H9 (cell line): ENCODE data around the gene PDS5B. TPM values are rescaled to one million over a fixed set of nuclear protein-coding genes. Genes with fewer than 3 reads are reported as not detected.

Source experiments
- DNase-seq: peaks from one replicate; pipeline ENCODE4 v3.0.0-alpha.2; 2017
- H2AFZ ChIP-seq: one replicate; pipeline ENCODE4 v1.6.1; 2013; ENCODE audit warnings: mild to moderate bottlenecking, low read length, control low read depth, moderate library complexity
- H2AK5ac ChIP-seq: 2 replicates; pipeline ENCODE4 v1.6.1; 2013; ENCODE audit warnings: low read length, control low read depth, mixed read lengths; ENCODE audit not compliant: insufficient read length
- H2BK120ac ChIP-seq: one replicate; pipeline ENCODE4 v1.6.1; 2013; ENCODE audit warnings: low read depth, mild to moderate bottlenecking, low read length, control low read depth, inconsistent platforms; ENCODE audit not compliant: poor library complexity, severe bottlenecking
- H2BK12ac ChIP-seq: 2 replicates; pipeline ENCODE4 v1.6.1; 2013; ENCODE audit warnings: low read length, control low read depth, mixed read lengths, low read depth; ENCODE audit not compliant: insufficient read length
- H2BK15ac ChIP-seq: 2 replicates; pipeline ENCODE4 v1.6.1; 2013; ENCODE audit warnings: low read depth, low read length, control low read depth
- H2BK20ac ChIP-seq: one replicate; pipeline ENCODE4 v1.6.1; 2013; ENCODE audit warnings: low read depth, mild to moderate bottlenecking, low read length, control low read depth, inconsistent platforms; ENCODE audit not compliant: poor library complexity, severe bottlenecking
- H2BK5ac ChIP-seq: 2 replicates; pipeline ENCODE4 v1.6.1; 2013; ENCODE audit warnings: low read length, control low read depth, mixed read lengths; ENCODE audit not compliant: insufficient read length
- H3K14ac ChIP-seq: 2 replicates; pipeline ENCODE4 v1.6.1; 2013; ENCODE audit warnings: low read length, control low read depth; ENCODE audit not compliant: insufficient read depth
- H3K18ac ChIP-seq: 2 replicates; pipeline ENCODE4 v1.6.1; 2013; ENCODE audit warnings: low read depth, mild to moderate bottlenecking, mixed read lengths, low read length, control low read depth; ENCODE audit not compliant: insufficient read length
- H3K23ac ChIP-seq: 2 replicates; pipeline ENCODE4 v1.6.1; 2013; ENCODE audit warnings: low read length, control low read depth, mixed read lengths, low read depth; ENCODE audit not compliant: insufficient read length
- H3K23me2 ChIP-seq: 2 replicates; pipeline ENCODE4 v1.6.1; 2013; ENCODE audit warnings: low read depth, mild to moderate bottlenecking, mixed read lengths, low read length, control low read depth; ENCODE audit not compliant: insufficient read length, poor library complexity, severe bottlenecking
- H3K27ac ChIP-seq: 2 replicates; pipeline ENCODE4 v1.5.1; 2013; ENCODE audit warnings: low read length, control low read depth, mixed read lengths, low read depth; ENCODE audit not compliant: insufficient read length
- H3K27me3 ChIP-seq: 2 replicates; pipeline ENCODE4 v1.6.1; 2013; ENCODE audit warnings: low read length, control low read depth, inconsistent platforms; ENCODE audit not compliant: insufficient read depth
- H3K4ac ChIP-seq: 2 replicates; pipeline ENCODE4 v1.6.1; 2013; ENCODE audit warnings: low read depth, mild to moderate bottlenecking, control low read depth, inconsistent platforms, low read length, moderate library complexity
- H3K4me1 ChIP-seq: 2 replicates; pipeline ENCODE4 v1.6.1; 2013; ENCODE audit warnings: low read length, control low read depth, inconsistent platforms; ENCODE audit not compliant: insufficient read depth
- H3K4me2 ChIP-seq: 2 replicates; pipeline ENCODE4 v1.6.1; 2013; ENCODE audit warnings: low read length, control low read depth, mixed read lengths; ENCODE audit not compliant: insufficient read length, insufficient read depth
- H3K56ac ChIP-seq: 2 replicates; pipeline ENCODE4 v1.6.1; 2013; ENCODE audit warnings: low read depth, mild to moderate bottlenecking, mixed read lengths, low read length, control low read depth; ENCODE audit not compliant: insufficient read length
- H3K79me1 ChIP-seq: 2 replicates; pipeline ENCODE4 v1.6.1; 2013; ENCODE audit warnings: low read depth, mild to moderate bottlenecking, moderate library complexity, low read length, control low read depth, inconsistent platforms; ENCODE audit not compliant: insufficient read depth, poor library complexity, severe bottlenecking
- H3K79me2 ChIP-seq: 2 replicates; pipeline ENCODE4 v1.6.1; 2013; ENCODE audit warnings: low read length, control low read depth, inconsistent platforms; ENCODE audit not compliant: insufficient read depth
- H3K9ac ChIP-seq: 2 replicates; pipeline ENCODE4 v1.6.1; 2013; ENCODE audit warnings: low read length, control low read depth, mixed read lengths; ENCODE audit not compliant: insufficient read length; ENCODE audit errors: extremely low read depth
- H3K9me3 ChIP-seq: one replicate; pipeline ENCODE4 v1.6.1; 2013; ENCODE audit warnings: low read depth, low read length, inconsistent platforms; ENCODE audit not compliant: control insufficient read depth
- H3T11ph ChIP-seq: one replicate; pipeline ENCODE4 v1.6.1; 2013; ENCODE audit warnings: mild to moderate bottlenecking, low read length, control low read depth, inconsistent platforms
- H4K20me1 ChIP-seq: one replicate; pipeline ENCODE4 v1.6.1; 2013; ENCODE audit not compliant: control insufficient read depth, insufficient read length, insufficient read depth
- H4K5ac ChIP-seq: 2 replicates; pipeline ENCODE4 v1.6.1; 2013; ENCODE audit warnings: low read depth, mild to moderate bottlenecking, mixed read lengths, low read length, control low read depth; ENCODE audit not compliant: insufficient read length
- H4K8ac ChIP-seq: replicated peaks from 2 replicates; pipeline ENCODE4 v1.6.1; 2013; ENCODE audit warnings: low read length, control low read depth, mixed read lengths, low read depth; ENCODE audit not compliant: insufficient read length
- H4K91ac ChIP-seq: 2 replicates; pipeline ENCODE4 v1.6.1; 2013; ENCODE audit warnings: low read depth, mild to moderate bottlenecking, moderate library complexity, mixed read lengths, low read length, control low read depth; ENCODE audit not compliant: insufficient read length
- H3K27ac Mint-ChIP-seq, 3 experiments: 2 replicates in 2 of 3; 3 replicates in 1 of 3; pipeline ENCODE4 v1.8.0; 2020 to 2021; ENCODE audit warnings: mixed read lengths in 3 of 3, mild to moderate bottlenecking in 1 of 3, moderate library complexity in 1 of 3
- H3K27me3 Mint-ChIP-seq: 2 replicates; pipeline ENCODE4 v1.8.0; 2021; ENCODE audit warnings: low read depth, mild to moderate bottlenecking, moderate library complexity, mixed read lengths
- H3K36me3 Mint-ChIP-seq, 3 experiments: 2 replicates in 2 of 3; 3 replicates in 1 of 3; pipeline ENCODE4 v1.8.0; 2020 to 2021; ENCODE audit warnings: low read depth in 3 of 3, mixed read lengths in 3 of 3; ENCODE audit not compliant: insufficient read depth in 1 of 3
- H3K4me1 Mint-ChIP-seq, 2 experiments: 2 replicates each; pipeline ENCODE4 v1.8.0; 2020; ENCODE audit warnings: mixed read lengths in 2 of 2
- H3K4me3 Mint-ChIP-seq, 2 experiments: 2 replicates in 1 of 2; 3 replicates in 1 of 2; pipeline ENCODE4 v1.8.0; 2020 to 2021; ENCODE audit warnings: mild to moderate bottlenecking in 2 of 2, mixed read lengths in 2 of 2, moderate library complexity in 1 of 2
- H3K9me3 Mint-ChIP-seq, 2 experiments: 2 replicates in 1 of 2; 3 replicates in 1 of 2; pipeline ENCODE4 v1.8.0; 2020; ENCODE audit warnings: mild to moderate bottlenecking in 2 of 2, mixed read lengths in 2 of 2, moderate library complexity in 1 of 2
- WGBS: extraction: QIAGEN DNeasy Blood & Tissue Kit; methylation state at CpG from one replicate; pipeline ENCODE4 v1.1.7; 2013; ENCODE audit warnings: missing lambda C conversion rate, low lambda C conversion rate, mixed read lengths; ENCODE audit not compliant: insufficient read length; ENCODE audit errors: extremely low coverage; 5-methylcytosine and 5-hydroxymethylcytosine counted together
- total RNA-seq: library from RNA; stranded (reverse); gene quantifications from 2 replicates; pipeline ENCODE4 v1.2.1, GENCODE V29; 2021
- TF ChIP-seq, protein P1 (sequence below): fragments of 200-600 bp; sonication (generic); conservative IDR thresholded peaks from 3 replicates; pipeline ENCODE4 v1.8.0; 2021; ENCODE audit warnings: antibody characterized with exemption, mild to moderate bottlenecking

The PDS5B gene
- total RNA-seq, 1 experiment from 2014 or later, result 50.0 TPM

DNA sequence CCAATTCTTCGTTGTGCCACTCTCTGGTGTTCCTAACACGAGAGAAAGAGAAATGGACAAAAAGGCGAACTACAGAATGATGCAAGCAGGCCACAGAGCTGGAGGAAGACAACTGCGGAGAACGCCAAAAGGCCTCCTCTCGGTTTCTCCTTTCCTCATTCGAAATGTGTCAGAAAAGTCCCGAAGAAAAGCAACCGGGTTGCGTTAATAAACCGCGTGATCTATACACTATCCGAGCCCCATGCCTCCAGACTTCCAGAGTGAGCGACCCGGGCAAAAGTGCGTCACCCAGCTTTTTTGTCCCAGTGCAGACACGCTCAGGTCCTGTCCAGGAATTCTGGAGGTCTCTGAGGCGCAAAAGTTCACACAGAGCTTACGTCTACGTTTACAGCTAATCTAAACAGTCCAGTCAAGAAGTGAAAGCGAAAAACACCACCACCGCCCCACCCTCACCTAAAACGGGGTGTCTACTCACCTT is 48.1 kb upstream of the PDS5B start:
- Mint-ChIP-seq H3K27ac (peak overlapping the region; percentile 98 to 99 (median 99)), H3K4me3 (peak overlapping the region; percentile 96 to 97), H3K9me3 (no peaks in the 10 kb centered on the region; a peak in 3 of 5 replicates), H3K36me3 (peaks cover 12 to 38% (median 30%) of the 10 kb centered on the region in 3 experiments; a peak in 6 of 7 replicates), H3K4me1 (peaks cover 22 to 23% of the 10 kb centered on the region in 2 experiments), H3K27me3 (no peaks in the 10 kb centered on the region)
- no CpG with 5 or more reads among the region's 23 CpGs for WGBS
- Histone ChIP-seq H4K91ac (no peak overlapping the region), H3K79me2 (peaks cover 2% of the 10 kb centered on the region; the same call in 1 of the 2 replicates), H2BK20ac (no peak overlapping the region), H3K9ac (peak overlapping the region; percentile 87), H4K8ac (no peak overlapping the region), H3K4me1 (no peaks in the 10 kb centered on the region), H3T11ph (no peak overlapping the region), H2BK120ac (no peak overlapping the region), H3K27ac (peak overlapping the region; percentile 84), H3K9me3 (no peaks in the 10 kb centered on the region), H4K20me1 (no peaks in the 10 kb centered on the region), H2BK12ac (no peak overlapping the region), H4K5ac (peak overlapping the region; percentile 9), H3K23me2 (peaks cover 9% of the 10 kb centered on the region), H3K4me2 (peak overlapping the region; percentile 79), H3K14ac (peak overlapping the region; percentile 42), H3K4ac (no peak overlapping the region), H3K18ac (peak overlapping the region; percentile 64), H3K27me3 (no peaks in the 10 kb centered on the region), H2BK15ac (no peak overlapping the region), H3K23ac (no peak overlapping the region), H3K56ac (no peak overlapping the region), H3K79me1 (no peaks in the 10 kb centered on the region), H2AFZ (no peak overlapping the region), H2AK5ac (no peak overlapping the region), H2BK5ac (peak overlapping the region; percentile 5)
- no peak for DNase-seq
- TF ChIP-seq, protein P1, sequence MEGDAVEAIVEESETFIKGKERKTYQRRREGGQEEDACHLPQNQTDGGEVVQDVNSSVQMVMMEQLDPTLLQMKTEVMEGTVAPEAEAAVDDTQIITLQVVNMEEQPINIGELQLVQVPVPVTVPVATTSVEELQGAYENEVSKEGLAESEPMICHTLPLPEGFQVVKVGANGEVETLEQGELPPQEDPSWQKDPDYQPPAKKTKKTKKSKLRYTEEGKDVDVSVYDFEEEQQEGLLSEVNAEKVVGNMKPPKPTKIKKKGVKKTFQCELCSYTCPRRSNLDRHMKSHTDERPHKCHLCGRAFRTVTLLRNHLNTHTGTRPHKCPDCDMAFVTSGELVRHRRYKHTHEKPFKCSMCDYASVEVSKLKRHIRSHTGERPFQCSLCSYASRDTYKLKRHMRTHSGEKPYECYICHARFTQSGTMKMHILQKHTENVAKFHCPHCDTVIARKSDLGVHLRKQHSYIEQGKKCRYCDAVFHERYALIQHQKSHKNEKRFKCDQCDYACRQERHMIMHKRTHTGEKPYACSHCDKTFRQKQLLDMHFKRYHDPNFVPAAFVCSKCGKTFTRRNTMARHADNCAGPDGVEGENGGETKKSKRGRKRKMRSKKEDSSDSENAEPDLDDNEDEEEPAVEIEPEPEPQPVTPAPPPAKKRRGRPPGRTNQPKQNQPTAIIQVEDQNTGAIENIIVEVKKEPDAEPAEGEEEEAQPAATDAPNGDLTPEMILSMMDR, result no peak
